Central memory CD8-positive, alpha-beta T cell (primary cell): ENCODE results near the gene MRRF.

Experiments
- ATAC-seq: fragments of 150-1000 bp; cut with Tn5 transposase; replicated peaks from 2 replicates; pipeline ENCODE4 v1.10.0; 2022; ENCODE audit warnings: mild to moderate bottlenecking, moderate FRiP score, moderate number of reproducible peaks; ENCODE audit not compliant: poor library complexity, severe bottlenecking; ENCODE audit errors: extremely low read depth
- DNase-seq, 2 donors: peaks; one replicate each; pipeline ENCODE4 v3.0.0; 2021; ENCODE audit warnings: low spot score in 2 of 2
- H3K27ac Mint-ChIP-seq: one replicate; pipeline ENCODE4 v1.8.0; 2022; ENCODE audit warnings: low read depth, mild to moderate bottlenecking, moderate library complexity, mixed read lengths
- H3K27me3 Mint-ChIP-seq: one replicate; pipeline ENCODE4 v1.8.0; 2022; ENCODE audit warnings: mixed read lengths
- H3K36me3 Mint-ChIP-seq: one replicate; pipeline ENCODE4 v1.8.0; 2022; ENCODE audit warnings: mild to moderate bottlenecking, moderate library complexity, mixed read lengths; ENCODE audit not compliant: insufficient read depth
- H3K4me1 Mint-ChIP-seq: one replicate; pipeline ENCODE4 v1.8.0; 2022; ENCODE audit warnings: mixed read lengths
- H3K4me3 Mint-ChIP-seq: one replicate; pipeline ENCODE4 v1.8.0; 2022; ENCODE audit warnings: mild to moderate bottlenecking, moderate library complexity, mixed read lengths
- H3K9me3 Mint-ChIP-seq: one replicate; pipeline ENCODE4 v1.8.0; 2022; ENCODE audit warnings: mixed read lengths

MRRF gene

DNA sequence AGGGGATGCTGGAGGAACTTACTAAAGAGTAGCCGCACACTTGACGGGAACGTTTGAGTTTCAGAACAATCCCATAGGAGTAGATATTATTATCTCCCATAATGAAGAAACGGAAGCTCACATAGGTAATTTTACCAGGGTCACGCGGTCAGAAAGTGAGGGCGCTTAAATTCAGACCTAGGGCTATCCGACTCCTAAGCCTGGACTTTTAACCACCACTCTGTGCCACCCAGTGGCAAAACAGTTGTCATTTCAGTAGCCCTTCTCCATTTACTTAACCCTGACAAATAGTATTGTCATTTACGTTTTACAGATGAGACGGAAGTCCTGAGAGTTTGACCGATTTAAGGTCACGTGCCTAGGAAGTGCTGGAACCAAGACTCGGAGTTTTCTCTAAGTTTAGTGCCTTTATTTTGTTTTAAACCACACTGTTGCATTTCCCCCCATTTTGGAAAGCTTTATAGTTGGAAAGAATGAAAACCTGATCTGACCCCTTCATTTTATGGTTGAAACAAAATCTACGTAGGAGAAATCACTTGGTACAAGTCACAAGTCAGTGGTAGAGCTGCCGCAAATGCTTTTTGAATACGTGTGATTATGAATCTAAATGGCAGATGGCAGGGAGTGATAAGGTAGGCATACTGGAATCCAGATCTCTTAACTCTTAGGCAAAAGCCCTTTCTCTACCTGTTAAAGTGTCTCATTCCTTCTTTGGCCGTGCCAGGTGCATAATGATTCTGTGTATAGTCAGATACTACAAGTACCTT is 650 bp downstream of the MRRF start:
- Mint-ChIP-seq H3K4me1 (peaks cover 58% of the 10 kb centered on the region), H3K4me3 (peak overlapping the region; percentile 92), H3K36me3 (peaks cover 24% of the 10 kb centered on the region), H3K27ac (peak overlapping the region; percentile 99), H3K9me3 (no peaks in the 10 kb centered on the region), H3K27me3 (no peaks in the 10 kb centered on the region)
- ATAC-seq = peak; percentile 41
- peak; percentile 11 to 14 for DNase-seq

DNA sequence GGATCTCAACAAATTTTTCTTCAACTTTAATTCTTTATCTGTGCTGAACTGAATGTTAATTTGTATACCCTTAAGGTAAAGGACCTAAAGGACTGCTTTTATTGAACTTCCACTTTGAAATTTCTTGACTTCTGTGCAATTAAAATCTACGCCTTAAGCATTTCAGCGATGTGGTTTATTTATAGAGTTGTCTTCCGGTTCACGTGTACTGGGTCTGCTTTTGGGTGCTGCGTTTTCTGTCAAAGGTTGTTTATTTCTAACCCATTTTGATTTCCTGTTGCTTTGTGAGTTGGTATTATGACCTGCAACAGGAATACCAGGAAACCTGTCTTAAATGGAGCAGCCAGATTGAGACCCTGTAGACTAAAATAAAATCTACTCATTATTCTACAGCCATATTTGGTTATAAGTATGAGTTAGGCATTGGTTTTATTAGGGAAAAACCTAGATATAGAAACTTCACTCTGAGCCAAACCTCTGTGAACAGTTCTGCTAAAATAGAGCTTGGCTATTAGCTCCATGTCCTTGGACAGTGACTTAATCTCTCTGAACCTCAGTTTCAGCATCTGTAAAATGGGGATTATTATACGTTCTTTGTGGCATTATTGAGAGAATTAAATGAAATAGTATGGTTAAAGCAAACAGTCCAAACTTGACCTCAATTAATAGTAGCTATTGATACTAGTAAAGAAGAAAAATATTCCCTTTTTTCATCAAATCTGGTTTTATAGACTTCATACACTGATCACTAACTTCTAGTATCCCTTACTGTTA is 3.5 kb downstream of the MRRF start:
- Mint-ChIP-seq H3K27me3 (no peaks in the 10 kb centered on the region), H3K4me1 (peaks cover 48% of the 10 kb centered on the region), H3K27ac (no peak overlapping the region), H3K9me3 (no peaks in the 10 kb centered on the region), H3K4me3 (no peak overlapping the region), H3K36me3 (peaks cover 20% of the 10 kb centered on the region)
- ATAC-seq = no peak
- DNase-seq = no peak

DNA sequence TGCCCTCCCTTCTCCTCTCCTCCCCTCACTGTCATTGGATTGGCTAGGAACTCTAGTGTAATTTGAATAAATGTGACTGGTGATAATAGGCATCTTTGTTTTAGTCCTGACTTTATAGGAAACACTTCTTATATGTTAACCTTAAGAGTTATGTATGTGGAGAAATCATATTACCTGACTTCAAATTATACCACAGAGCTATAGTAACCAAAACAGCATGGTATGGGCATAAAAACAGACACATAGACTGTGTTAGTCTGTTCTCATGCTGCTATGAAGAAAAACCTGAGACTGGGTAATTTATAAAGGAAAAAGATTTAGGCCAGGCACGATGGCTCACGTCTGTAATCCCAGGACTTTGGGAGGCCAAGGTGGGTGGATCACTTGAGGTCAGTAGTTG is 9.4 kb downstream of the MRRF start:
- Mint-ChIP-seq H3K9me3 (no peaks in the 10 kb centered on the region), H3K27me3 (no peaks in the 10 kb centered on the region), H3K4me3 (no peak overlapping the region), H3K36me3 (peaks cover 9% of the 10 kb centered on the region), H3K4me1 (peaks cover 34% of the 10 kb centered on the region), H3K27ac (no peak overlapping the region)
- DNase-seq (no peak), ATAC-seq (no peak)

DNA sequence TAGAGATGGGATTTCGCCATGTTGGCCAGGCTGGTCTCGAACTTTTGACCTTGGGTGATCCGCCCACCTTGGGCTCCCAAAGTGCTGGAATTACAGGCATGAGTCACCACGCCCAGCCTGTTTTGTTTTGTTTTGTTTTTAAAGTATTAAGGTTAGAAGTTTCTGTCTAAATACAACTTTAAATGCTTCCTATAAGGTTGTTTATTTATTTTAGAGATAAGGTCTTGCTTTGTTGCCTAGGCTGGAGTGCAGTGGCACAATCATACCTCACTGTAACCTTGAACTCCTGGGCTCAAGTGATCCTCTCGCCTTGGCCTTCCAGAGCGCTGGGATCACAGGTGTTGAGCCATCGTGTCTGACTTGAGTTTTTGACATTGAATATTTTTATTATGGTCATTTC is 11.4 kb downstream of the MRRF start:
- peaks cover 12% of the 10 kb centered on the region for H3K36me3 Mint-ChIP-seq
- ATAC-seq (no peak), DNase-seq (no peak)
- H3K9me3 Mint-ChIP-seq = no peaks in the 10 kb centered on the region
- no peak overlapping the region for H3K27ac Mint-ChIP-seq
- no peaks in the 10 kb centered on the region for H3K27me3 Mint-ChIP-seq
- H3K4me1 Mint-ChIP-seq = peaks cover 33% of the 10 kb centered on the region
- no peak overlapping the region for H3K4me3 Mint-ChIP-seq

DNA sequence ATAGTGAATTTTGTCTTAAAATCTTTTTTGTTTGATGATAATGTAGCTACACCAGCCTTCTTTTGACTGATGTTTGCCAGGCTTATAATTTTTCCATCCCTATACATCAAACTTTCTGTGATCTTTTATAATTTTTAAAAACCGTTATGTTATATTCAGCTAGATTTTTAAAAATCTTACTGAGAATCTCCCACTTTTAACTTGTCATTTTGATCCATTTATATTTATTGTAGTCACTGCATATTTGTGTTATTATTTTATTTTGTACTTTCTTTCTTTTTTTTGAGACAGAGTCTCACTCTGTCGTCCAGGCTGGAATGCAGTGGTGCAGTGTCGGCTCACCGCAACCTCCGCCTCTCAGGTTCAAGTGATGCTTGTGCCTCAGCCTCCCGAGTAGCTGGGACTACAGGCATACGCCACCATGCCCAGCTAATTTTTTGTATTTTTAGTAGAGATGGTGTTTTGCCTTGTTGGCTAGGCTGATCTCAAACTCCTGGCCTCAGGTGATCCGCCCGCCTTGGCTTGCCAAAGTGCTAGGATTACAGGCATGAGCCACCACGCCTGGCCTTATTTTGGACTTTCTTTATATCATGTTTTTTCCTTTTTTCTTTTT is 12.7 kb downstream of the MRRF start:
- Mint-ChIP-seq H3K36me3 (peaks cover 12% of the 10 kb centered on the region), H3K27me3 (no peaks in the 10 kb centered on the region), H3K4me1 (peaks cover 30% of the 10 kb centered on the region), H3K4me3 (no peak overlapping the region), H3K27ac (no peak overlapping the region), H3K9me3 (no peaks in the 10 kb centered on the region)
- ATAC-seq = no peak
- no peak for DNase-seq

DNA sequence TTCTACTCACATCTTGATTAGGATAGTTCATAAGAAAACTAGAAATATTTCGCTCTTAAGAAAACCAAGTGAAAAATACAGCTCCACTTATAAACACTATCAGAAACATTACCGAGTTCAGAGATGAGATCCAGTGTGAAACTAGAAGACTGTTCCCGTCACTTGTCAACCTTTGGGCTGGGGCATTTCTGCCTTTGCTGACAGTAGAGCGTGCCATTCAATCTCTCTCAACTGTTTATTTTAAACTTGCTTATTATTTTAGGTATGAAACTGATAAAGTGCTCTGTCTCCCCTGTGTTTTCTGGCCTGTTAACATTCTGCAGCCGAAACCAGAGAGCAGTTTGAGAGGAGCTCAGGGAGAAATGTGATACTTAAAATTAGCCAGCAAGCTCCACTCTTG is 16.7 kb downstream of the MRRF start:
- H3K27me3 Mint-ChIP-seq = no peaks in the 10 kb centered on the region
- peaks cover 9% of the 10 kb centered on the region for H3K36me3 Mint-ChIP-seq
- DNase-seq (no peak), ATAC-seq (no peak)
- H3K4me1 Mint-ChIP-seq = peaks cover 6% of the 10 kb centered on the region
- H3K27ac Mint-ChIP-seq = no peak overlapping the region
- no peaks in the 10 kb centered on the region for H3K9me3 Mint-ChIP-seq
- no peak overlapping the region for H3K4me3 Mint-ChIP-seq

DNA sequence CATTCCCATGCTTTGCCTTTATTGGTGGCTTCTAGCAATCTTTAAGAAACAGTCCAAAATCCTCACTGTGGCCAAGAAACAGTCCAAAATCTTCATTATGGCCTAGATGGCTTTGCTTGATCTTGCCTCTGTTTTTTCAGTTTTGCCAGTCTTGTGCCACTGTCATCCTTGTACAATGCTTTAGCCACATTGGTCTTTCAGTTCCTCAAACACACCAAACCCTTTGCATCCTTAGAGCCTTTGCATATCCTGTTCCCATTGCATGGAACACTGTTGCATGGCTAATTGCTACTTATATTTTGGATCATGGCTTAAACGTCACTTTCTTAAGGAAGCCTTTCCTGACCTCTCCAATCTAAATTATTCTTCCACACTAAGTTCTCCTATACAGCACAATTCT is 22.1 kb downstream of the MRRF start:
- DNase-seq = no peak
- ATAC-seq = no peak
- Mint-ChIP-seq H3K4me3 (no peak overlapping the region), H3K4me1 (no peaks in the 10 kb centered on the region), H3K36me3 (peaks cover 19% of the 10 kb centered on the region), H3K9me3 (no peaks in the 10 kb centered on the region), H3K27ac (no peak overlapping the region), H3K27me3 (no peaks in the 10 kb centered on the region)

DNA sequence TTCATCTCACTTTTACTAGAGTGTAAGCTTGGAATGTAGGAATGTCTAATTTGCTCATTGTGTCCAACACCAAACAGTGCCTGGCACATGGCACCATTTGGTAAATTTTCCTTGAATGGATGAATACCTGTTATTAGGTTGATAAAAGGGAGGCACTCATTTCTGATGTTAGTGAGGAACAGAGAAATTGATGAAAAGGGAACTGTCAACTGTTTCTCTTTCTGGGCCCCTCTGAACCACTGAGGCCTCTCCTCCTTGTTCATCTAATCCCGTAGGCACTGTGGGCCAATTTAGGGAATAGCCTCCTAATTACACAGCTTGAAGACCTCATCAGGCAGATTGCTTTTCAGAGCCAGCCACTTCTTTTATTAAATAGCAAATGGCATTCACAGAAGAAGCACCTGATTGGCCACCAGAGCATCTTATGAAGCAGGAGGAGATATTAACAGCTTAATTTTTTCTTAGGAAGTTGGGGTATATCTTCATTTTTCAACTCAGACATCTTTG is 22.6 kb downstream of the MRRF start:
- Mint-ChIP-seq H3K27ac (no peak overlapping the region), H3K36me3 (peaks cover 19% of the 10 kb centered on the region), H3K9me3 (no peaks in the 10 kb centered on the region), H3K4me1 (no peaks in the 10 kb centered on the region), H3K27me3 (no peaks in the 10 kb centered on the region), H3K4me3 (no peak overlapping the region)
- ATAC-seq = no peak
- DNase-seq = no peak

DNA sequence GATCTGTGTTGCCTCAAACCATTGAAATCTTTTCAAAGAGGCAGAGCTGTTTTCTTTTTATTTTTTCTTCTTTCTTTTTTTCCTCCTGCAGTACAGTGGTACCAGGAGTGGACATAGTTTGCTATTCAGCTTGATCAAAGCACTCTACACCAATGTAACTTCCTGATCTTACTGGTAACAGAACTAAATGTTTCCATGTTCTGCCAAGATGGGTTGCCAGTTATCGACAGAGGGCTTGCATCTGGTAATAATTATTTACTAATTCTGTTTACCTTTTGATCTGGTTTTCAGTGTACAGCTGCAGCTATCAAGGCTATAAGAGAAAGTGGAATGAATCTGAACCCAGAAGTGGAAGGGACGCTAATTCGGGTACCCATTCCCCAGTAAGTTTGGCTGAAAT is 26.8 kb downstream of the MRRF start:
- H3K4me1 Mint-ChIP-seq = no peaks in the 10 kb centered on the region
- DNase-seq (no peak), ATAC-seq (no peak)
- H3K27me3 Mint-ChIP-seq = no peaks in the 10 kb centered on the region
- no peak overlapping the region for H3K27ac Mint-ChIP-seq
- peaks cover 29% of the 10 kb centered on the region for H3K36me3 Mint-ChIP-seq
- H3K9me3 Mint-ChIP-seq = no peaks in the 10 kb centered on the region
- no peak overlapping the region for H3K4me3 Mint-ChIP-seq

DNA sequence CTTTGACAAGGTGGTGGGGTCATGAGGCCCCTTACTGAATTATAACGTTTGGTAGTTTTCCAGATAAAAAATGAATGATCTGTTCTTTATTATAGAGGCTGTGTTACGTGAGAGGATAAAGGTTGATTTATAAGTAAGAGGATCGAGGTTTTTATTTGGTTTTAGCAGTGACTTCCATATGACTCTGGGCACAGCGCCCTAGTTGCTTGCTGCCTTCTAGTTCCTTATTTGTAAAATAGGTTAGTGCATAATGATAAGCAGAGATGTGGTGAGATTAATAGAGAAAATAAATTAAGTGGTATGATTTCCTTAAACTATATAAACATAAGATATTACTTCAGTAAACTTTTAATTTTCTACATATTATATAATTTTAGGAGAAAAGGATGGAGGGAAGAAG is 29.8 kb downstream of the MRRF start:
- no peaks in the 10 kb centered on the region for H3K4me1 Mint-ChIP-seq
- H3K4me3 Mint-ChIP-seq = no peak overlapping the region
- DNase-seq (no peak), ATAC-seq (no peak)
- H3K27me3 Mint-ChIP-seq = no peaks in the 10 kb centered on the region
- H3K9me3 Mint-ChIP-seq = no peaks in the 10 kb centered on the region
- H3K36me3 Mint-ChIP-seq = peaks cover 19% of the 10 kb centered on the region
- H3K27ac Mint-ChIP-seq = no peak overlapping the region

DNA sequence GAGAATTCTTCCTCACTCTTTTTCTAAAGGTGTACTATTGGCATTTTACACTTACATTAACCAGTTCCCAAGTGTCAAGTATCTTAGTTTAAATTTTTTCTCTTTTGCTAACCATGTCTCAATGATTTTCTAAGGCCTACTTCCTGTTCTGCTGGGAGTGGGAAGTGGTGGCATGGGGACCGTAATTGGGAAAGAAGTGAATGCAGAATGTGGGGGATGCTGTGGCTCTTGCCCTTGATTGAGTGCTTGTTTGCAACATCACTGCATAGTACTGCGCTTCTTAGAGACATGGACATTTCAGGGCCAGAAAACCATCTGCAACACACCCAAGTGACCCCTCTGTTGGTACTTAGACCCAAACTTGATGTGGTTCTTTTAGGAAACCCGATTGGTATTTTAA is 32.8 kb downstream of the MRRF start:
- H3K4me1 Mint-ChIP-seq = no peaks in the 10 kb centered on the region
- DNase-seq (no peak), ATAC-seq (no peak)
- H3K4me3 Mint-ChIP-seq = no peak overlapping the region
- no peak overlapping the region for H3K27ac Mint-ChIP-seq
- H3K27me3 Mint-ChIP-seq = no peaks in the 10 kb centered on the region
- peaks cover 25% of the 10 kb centered on the region for H3K36me3 Mint-ChIP-seq
- no peaks in the 10 kb centered on the region for H3K9me3 Mint-ChIP-seq

DNA sequence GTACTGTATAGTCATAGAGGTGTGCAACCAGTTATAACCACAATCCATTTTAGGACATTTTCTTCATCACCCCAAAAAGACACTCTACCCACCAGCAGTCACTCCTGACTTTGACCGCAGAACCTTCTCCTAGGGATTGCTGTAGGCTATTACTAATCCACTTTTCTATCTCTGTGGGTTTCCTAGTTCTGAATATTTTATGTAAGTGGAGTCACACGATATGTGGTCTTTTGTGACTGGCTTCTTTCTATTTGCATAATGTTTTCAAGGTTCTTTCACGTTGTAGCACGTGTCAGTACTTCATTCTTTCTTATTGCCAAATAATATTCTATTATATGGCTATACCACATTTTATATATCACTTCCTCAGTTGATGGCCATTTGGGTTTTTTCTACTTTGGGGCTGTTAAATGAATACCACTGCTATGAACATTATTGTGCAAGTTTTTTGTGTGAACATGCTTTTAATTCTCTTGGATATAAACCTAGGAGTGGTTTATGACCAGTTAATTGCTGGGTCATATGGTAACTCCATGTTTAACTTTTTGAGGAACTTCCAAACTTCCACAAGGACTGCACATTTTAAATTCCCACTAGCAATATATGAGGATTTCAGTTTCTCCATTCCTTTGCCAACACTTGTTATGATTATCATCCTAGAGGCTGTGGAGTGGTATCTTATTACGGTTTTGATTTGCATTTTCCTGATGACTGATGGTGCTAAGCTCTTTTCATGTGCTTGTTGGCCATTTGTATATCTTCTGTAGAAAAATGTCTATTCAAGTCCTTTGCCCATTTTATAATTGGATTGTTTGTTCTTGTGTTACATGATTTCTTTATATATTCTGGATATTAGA is 37.8 kb downstream of the MRRF start:
- Mint-ChIP-seq H3K27me3 (no peaks in the 10 kb centered on the region), H3K9me3 (no peaks in the 10 kb centered on the region), H3K4me1 (no peaks in the 10 kb centered on the region), H3K36me3 (peaks cover 15% of the 10 kb centered on the region), H3K4me3 (no peak overlapping the region), H3K27ac (no peak overlapping the region)
- ATAC-seq = no peak
- DNase-seq = no peak
